ENCODE data around the gene ANKS6. TPM values are rescaled to one million over a fixed set of nuclear protein-coding genes. Genes with fewer than 3 reads are reported as not detected.

ANKS6 gene
- total and polyA plus RNA-seq, 9 donors = 7.4 to 29.3 (median 17.7) TPM

DNA sequence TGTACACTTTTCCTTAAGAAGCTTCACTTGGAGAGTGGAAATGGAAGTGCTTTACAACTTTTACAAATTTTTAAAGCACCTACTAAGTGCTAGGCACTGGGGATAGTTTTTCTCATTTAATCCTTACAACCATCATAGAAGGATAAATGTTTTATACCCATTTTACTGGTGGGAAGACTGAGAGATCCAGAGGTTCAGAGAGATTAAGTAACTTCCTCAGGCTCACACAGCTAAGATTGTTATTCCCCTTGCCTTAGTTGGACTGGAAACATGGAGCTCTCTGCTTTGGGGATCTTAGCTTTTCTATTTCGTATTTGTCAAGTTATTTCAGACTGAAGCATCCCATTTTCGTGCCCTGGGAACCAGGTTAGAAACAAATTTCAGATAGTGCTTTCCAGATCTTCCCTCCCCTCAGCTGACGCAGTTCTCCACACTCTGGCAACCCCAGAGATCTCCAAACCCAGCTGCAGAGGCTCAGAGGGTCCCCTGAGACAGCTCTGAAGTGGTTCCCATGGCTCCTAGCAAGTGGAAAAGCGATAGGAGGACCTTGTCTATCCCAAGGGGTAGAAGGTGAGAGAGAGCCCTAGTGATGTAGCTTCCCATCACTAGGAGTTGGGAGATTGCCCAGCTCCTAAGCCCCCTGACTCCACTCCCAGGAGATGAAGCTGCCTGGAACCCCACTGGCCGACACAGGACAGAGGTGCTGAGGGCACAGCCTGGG lies 71.4 kb downstream of the ANKS6 start:
- H3K9me3 ChIP-seq = no peaks in the 10 kb centered on the region
- no peaks in the 10 kb centered on the region for H3K27me3 ChIP-seq
- DNase-seq = no peak
- 63 to 72% (median 72%) methylated on average over 5 of the region's 5 CpGs for WGBS, 3 donors
- no peaks in the 10 kb centered on the region for H3K4me1 ChIP-seq (ENCODE audit: insufficient read depth)
- H3K36me3 ChIP-seq = no peaks in the 10 kb centered on the region
- H3K4me3 ChIP-seq = no peak overlapping the region
- H3K27ac ChIP-seq = no peak overlapping the region
- TF ChIP-seq EP300 (IDR thresholded peaks at IDR 0.05) (no peak), POLR2A (IDR thresholded peaks at IDR 0.05) (no peak)
- TF ChIP-seq, protein P1, sequence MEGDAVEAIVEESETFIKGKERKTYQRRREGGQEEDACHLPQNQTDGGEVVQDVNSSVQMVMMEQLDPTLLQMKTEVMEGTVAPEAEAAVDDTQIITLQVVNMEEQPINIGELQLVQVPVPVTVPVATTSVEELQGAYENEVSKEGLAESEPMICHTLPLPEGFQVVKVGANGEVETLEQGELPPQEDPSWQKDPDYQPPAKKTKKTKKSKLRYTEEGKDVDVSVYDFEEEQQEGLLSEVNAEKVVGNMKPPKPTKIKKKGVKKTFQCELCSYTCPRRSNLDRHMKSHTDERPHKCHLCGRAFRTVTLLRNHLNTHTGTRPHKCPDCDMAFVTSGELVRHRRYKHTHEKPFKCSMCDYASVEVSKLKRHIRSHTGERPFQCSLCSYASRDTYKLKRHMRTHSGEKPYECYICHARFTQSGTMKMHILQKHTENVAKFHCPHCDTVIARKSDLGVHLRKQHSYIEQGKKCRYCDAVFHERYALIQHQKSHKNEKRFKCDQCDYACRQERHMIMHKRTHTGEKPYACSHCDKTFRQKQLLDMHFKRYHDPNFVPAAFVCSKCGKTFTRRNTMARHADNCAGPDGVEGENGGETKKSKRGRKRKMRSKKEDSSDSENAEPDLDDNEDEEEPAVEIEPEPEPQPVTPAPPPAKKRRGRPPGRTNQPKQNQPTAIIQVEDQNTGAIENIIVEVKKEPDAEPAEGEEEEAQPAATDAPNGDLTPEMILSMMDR (IDR thresholded peaks at IDR 0.05) = no peak
- intact Hi-C loops (cut with DNase I) = no loop called here

DNA sequence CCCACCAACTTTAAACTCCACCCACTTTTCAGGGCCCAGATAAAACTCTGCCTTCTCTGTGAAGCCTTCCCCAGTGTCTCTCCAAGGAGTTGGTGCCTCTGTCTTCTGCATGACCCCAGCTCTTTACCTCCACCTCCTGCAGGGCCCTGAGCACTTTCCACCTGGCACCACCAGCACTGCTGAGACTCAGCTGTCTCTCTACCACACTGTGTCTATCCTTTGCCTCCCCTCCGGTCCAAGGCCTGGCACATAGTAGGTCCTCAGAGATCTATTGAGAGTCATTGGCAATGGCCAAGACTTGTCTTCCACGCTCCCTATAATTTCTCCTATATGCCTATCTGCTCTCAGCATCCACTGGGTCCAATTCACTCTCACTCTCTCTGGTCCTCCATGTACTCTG lies 74.7 kb downstream of the ANKS6 start:
- no peak overlapping the region for H3K4me3 ChIP-seq

DNA sequence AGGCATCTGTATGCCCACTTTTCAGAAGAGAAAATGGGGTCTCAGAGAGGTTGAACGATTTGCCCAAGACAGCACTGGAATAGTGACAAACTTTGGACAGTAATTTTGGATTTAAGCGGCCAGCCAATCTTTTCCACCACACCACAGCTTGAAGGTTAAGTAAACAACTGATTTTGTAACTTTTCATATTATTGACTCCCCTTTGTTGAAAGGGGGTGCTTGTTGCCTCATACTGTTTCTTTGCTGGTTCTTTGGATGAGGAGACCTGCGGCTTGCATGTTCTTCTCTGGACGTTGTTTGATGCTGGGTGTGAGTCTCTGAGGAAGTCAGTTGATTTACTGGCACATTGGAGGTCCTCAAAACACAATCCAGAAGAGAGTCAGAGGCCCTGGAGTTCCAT lies 76.0 kb downstream of the ANKS6 start:
- Histone ChIP-seq H3K4me3 (no peak overlapping the region), H3K36me3 (no peaks in the 10 kb centered on the region), H3K27ac (no peak overlapping the region), H3K4me1 (ENCODE audit: insufficient read depth) (no peaks in the 10 kb centered on the region), H3K9me3 (no peaks in the 10 kb centered on the region), H3K27me3 (no peaks in the 10 kb centered on the region)
- intact Hi-C loops (cut with DNase I) = no loop called here
- TF ChIP-seq POLR2A (IDR thresholded peaks at IDR 0.05) (no peak), EP300 (IDR thresholded peaks at IDR 0.05) (no peak)
- TF ChIP-seq, protein P1 (IDR thresholded peaks at IDR 0.05) = no peak
- DNase-seq = no peak
- 67 to 76% (median 70%) methylated on average over 4 of the region's 4 CpGs for WGBS, 3 donors

More for the DNA sequence above, 74.7 kb downstream of the ANKS6 start:
- Histone ChIP-seq H3K9me3 (no peaks in the 10 kb centered on the region), H3K36me3 (no peaks in the 10 kb centered on the region), H3K4me1 (ENCODE audit: insufficient read depth) (no peaks in the 10 kb centered on the region), H3K27ac (no peak overlapping the region), H3K27me3 (no peaks in the 10 kb centered on the region)
- DNase-seq = no peak
- no peak for TF ChIP-seq POLR2A (IDR thresholded peaks at IDR 0.05)
- TF ChIP-seq EP300 (IDR thresholded peaks at IDR 0.05) = no peak
- TF ChIP-seq, protein P1 (IDR thresholded peaks at IDR 0.05) = no peak
- 80 to 91% (median 81%) methylated on average over 2 of the region's 2 CpGs for WGBS, 3 donors
- intact Hi-C loops (cut with DNase I) = no loop called here

DNA sequence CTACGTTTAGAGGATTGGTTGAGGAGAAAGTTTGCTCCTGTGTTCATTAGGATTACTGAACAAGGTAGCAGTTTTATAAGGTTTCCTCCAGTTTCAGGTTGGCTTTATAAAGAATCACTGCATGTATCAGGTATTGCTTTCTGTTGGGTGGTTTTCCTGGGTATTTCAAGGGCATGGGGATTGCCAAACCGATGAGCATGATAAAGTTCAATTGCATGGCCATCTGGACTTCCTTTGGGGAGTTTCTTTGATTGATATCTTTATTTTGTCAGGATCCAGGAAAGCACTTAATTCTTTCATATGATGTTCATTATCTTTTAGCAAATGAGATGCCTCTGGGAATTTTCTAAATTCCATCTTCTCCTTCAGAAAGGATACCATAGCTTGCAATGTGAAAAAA lies 77.3 kb downstream of the ANKS6 start:
- H3K4me1 ChIP-seq (ENCODE audit: insufficient read depth) = no peaks in the 10 kb centered on the region
- no peaks in the 10 kb centered on the region for H3K9me3 ChIP-seq
- intact Hi-C loops (cut with DNase I) = no loop called here
- no peaks in the 10 kb centered on the region for H3K27me3 ChIP-seq
- no peak for DNase-seq
- 36 to 44% (median 36%) methylated on average over 2 of the region's 2 CpGs for WGBS, 3 donors
- no peak overlapping the region for H3K4me3 ChIP-seq
- TF ChIP-seq EP300 (IDR thresholded peaks at IDR 0.05) = no peak
- no peaks in the 10 kb centered on the region for H3K36me3 ChIP-seq
- H3K27ac ChIP-seq = no peak overlapping the region

DNA sequence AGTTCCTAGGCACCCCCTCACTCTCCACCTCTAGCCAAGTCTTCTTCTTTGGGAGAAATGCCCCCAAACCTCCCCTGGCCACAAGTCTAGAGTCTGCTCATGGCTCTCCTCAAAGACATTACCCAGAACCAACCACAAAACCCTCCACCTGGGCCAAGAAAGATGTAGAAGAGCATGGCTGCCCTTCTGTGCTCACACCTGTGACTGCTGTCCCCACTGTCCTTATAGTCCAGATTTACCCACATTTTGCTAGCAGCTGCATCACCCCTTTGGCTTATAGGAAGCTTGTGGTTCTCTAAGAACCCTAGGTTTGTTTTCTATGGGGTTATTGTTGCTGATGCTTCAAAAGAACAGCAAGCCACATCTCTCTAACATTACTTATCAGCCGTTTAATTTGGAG lies 81.5 kb downstream of the ANKS6 start:
- H3K9me3 ChIP-seq = no peaks in the 10 kb centered on the region
- no peaks in the 10 kb centered on the region for H3K36me3 ChIP-seq
- H3K4me3 ChIP-seq = no peak overlapping the region
- H3K27ac ChIP-seq = no peak overlapping the region
- 46 to 79% (median 62%) methylated on average over 1 of the region's 1 CpG for WGBS, 3 donors
- DNase-seq = no peak
- no peaks in the 10 kb centered on the region for H3K4me1 ChIP-seq (ENCODE audit: insufficient read depth)
- intact Hi-C loops (cut with DNase I) = no loop called here
- TF ChIP-seq, protein P1 (IDR thresholded peaks at IDR 0.05) = no peak
- TF ChIP-seq POLR2A (IDR thresholded peaks at IDR 0.05) (no peak), EP300 (IDR thresholded peaks at IDR 0.05) (no peak)
- H3K27me3 ChIP-seq = no peaks in the 10 kb centered on the region
